RWPE2 (cell line): Measurements from ENCODE around the gene ITIH6.

Source experiments
- ATAC-seq: fragments of 200-7000 bp; cut with Tn5 transposase; 3 replicates; pipeline ENCODE4 v1.9.1; 2021; ENCODE audit warnings: low read depth
- DNase-seq: peaks from one replicate; pipeline ENCODE4 v3.0.0-alpha.2; 2020; ENCODE audit warnings: low spot score
- H3K27ac ChIP-seq: fragments of 450-650 bp; 2 replicates; pipeline ENCODE4 v1.5.1; 2017; ENCODE audit warnings: mild to moderate bottlenecking; ENCODE audit not compliant: poor library complexity, severe bottlenecking
- H3K27me3 ChIP-seq: fragments of 250-450 bp; sonication (Bioruptor Pico); 2 replicates; pipeline ENCODE4 v1.5.1; 2021; ENCODE audit warnings: mild to moderate bottlenecking, moderate library complexity; ENCODE audit not compliant: insufficient read depth, poor library complexity, severe bottlenecking
- H3K36me3 ChIP-seq: fragments of 250-450 bp; sonication (Bioruptor Pico); 2 replicates; pipeline ENCODE4 v1.5.1; 2020; ENCODE audit warnings: low read depth, mild to moderate bottlenecking, moderate library complexity
- H3K4me1 ChIP-seq: fragments of 250-450 bp; sonication (Bioruptor Pico); 2 replicates; pipeline ENCODE4 v1.5.1; 2021; ENCODE audit warnings: mild to moderate bottlenecking, moderate library complexity; ENCODE audit not compliant: insufficient read depth, poor library complexity, severe bottlenecking
- H3K4me3 ChIP-seq: fragments of 250-450 bp; sonication (Bioruptor Pico); 2 replicates; pipeline ENCODE4 v1.5.1; 2021; ENCODE audit warnings: mild to moderate bottlenecking, moderate library complexity; ENCODE audit not compliant: severe bottlenecking
- H3K9me3 ChIP-seq: fragments of 250-450 bp; sonication (Bioruptor Pico); 2 replicates; pipeline ENCODE4 v1.5.1; 2021; ENCODE audit warnings: mild to moderate bottlenecking, moderate library complexity; ENCODE audit not compliant: severe bottlenecking
- TF ChIP-seq, protein P1 (sequence below): fragments of 450-650 bp; IDR thresholded peaks from one replicate; pipeline ENCODE4 v1.5.1; 2017; ENCODE audit warnings: mild to moderate bottlenecking, moderate library complexity; ENCODE audit not compliant: poor library complexity, severe bottlenecking

The ITIH6 gene

DNA sequence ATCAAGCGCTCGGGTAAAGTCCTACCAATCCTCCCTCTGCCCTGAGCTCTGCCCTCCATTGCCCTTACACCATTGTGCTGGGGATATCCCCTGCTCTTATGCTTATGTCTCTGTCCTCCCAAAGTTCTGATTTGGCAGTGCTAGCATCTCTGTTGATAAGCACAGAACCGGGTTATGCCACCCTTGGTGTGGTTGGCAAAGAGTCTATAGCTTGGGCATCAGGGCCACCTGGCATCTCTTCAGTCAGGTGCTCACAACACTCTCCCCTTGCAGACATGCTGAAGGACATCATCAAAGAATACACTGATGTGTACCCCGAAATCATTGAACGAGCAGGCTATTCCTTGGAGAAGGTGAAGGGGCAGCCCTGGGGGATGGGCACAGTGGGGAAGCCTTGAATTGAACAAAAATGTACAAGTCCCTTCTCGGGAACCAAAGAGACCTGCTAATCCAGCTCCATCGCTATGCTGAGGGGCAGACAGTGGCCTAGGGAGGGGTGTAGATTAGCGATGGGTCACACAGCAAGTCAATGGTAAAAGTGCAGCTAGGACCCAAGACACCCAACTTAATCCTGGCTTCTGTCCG, 13.3 kb upstream of the ITIH6 start:
- Histone ChIP-seq H3K4me1 (no peaks in the 10 kb centered on the region), H3K27ac (no peak overlapping the region), H3K36me3 (peaks cover 40% of the 10 kb centered on the region), H3K4me3 (no peak overlapping the region), H3K9me3 (no peaks in the 10 kb centered on the region), H3K27me3 (no peaks in the 10 kb centered on the region)
- ATAC-seq (no peak), DNase-seq (no peak)
- TF ChIP-seq, protein P1, sequence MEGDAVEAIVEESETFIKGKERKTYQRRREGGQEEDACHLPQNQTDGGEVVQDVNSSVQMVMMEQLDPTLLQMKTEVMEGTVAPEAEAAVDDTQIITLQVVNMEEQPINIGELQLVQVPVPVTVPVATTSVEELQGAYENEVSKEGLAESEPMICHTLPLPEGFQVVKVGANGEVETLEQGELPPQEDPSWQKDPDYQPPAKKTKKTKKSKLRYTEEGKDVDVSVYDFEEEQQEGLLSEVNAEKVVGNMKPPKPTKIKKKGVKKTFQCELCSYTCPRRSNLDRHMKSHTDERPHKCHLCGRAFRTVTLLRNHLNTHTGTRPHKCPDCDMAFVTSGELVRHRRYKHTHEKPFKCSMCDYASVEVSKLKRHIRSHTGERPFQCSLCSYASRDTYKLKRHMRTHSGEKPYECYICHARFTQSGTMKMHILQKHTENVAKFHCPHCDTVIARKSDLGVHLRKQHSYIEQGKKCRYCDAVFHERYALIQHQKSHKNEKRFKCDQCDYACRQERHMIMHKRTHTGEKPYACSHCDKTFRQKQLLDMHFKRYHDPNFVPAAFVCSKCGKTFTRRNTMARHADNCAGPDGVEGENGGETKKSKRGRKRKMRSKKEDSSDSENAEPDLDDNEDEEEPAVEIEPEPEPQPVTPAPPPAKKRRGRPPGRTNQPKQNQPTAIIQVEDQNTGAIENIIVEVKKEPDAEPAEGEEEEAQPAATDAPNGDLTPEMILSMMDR: no peak

- TF ChIP-seq, protein P1: no peak
- Histone ChIP-seq H3K36me3 (peaks cover 40% of the 10 kb centered on the region), H3K4me3 (no peak overlapping the region), H3K9me3 (no peaks in the 10 kb centered on the region), H3K4me1 (no peaks in the 10 kb centered on the region), H3K27me3 (no peaks in the 10 kb centered on the region), H3K27ac (no peak overlapping the region)
- DNase-seq (no peak), ATAC-seq (no peak)
Observed at GRCh38 chrX:54810532-54810931, 12.5 kb upstream of the ITIH6 start.

DNA sequence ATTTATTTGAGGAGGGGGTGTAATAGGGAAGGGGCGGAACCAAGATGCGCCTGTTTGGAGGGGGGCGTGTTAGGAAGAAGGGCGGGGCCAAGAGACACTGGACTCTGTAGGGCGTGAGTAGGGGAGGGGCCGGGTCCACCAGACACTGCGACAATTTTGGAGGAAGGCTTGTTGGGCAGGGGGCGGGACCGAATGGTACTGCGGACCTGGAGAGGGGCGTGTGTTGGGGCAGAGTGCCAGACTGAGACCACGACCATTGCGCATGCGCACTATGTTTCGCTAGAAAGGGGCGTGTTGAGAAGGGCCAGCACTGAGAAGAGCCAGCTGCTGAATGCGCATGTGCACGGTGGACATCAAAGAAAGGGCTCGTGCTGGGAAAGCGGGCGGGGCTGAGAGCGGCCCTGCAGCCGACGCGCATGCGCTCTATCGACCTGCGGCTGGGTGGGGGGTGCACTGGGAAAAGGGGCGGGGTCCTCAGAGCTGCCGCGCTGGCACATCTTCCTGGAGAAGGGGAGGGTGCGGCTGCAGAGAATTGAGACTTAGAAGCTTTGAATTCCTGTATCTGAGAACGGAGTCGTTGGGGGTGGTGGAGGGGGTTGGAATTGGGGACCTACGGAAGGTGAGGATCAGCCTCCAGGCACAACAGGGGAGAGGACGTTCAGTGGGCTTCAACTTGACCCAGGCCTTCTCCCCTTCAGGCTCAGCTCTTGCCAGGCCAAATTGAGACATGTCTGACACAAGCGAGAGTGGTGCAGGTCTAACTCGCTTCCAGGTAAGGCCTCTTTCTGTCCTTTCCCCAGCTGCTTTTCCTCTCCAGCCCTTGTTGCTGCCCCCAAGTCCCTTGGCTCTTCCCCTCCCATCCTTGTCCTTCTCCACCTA, 10.8 kb upstream of the ITIH6 start:
- H3K36me3 ChIP-seq: peaks cover 36% of the 10 kb centered on the region
- no peaks in the 10 kb centered on the region for H3K4me1 ChIP-seq
- DNase-seq (peak; percentile 88), ATAC-seq (peak; percentile 83)
- no peaks in the 10 kb centered on the region for H3K27me3 ChIP-seq
- no peaks in the 10 kb centered on the region for H3K9me3 ChIP-seq
- peak overlapping the region; percentile 39 for H3K4me3 ChIP-seq
- H3K27ac ChIP-seq: peak overlapping the region; percentile 26
- TF ChIP-seq, protein P1: no peak

- Histone ChIP-seq H3K4me1 (no peaks in the 10 kb centered on the region), H3K4me3 (peak overlapping the region; percentile 39), H3K27me3 (no peaks in the 10 kb centered on the region), H3K9me3 (no peaks in the 10 kb centered on the region), H3K36me3 (peaks cover 29% of the 10 kb centered on the region), H3K27ac (peak overlapping the region; percentile 26)
- ATAC-seq: peak; percentile 40
- TF ChIP-seq, protein P1: no peak
- no peak for DNase-seq
Observed at GRCh38 chrX:54808109-54808604, 10.1 kb upstream of the ITIH6 start.
